Prostate gland (tissue), 2 donors: ENCODE results near the gene HMG20B.

Experiments
- POLR2A ChIP-seq: fragments of 450-650 bp; IDR thresholded peaks from one replicate; pipeline ENCODE4 v1.6.1; 2016; ENCODE audit warnings: antibody characterized with exemption, mild to moderate bottlenecking
- POLR2AphosphoS5 ChIP-seq: sonication (generic); formaldehyde crosslinking; IDR thresholded peaks from one replicate; pipeline ENCODE4 v1.6.1; 2017; ENCODE audit warnings: antibody characterized with exemption
- TF ChIP-seq, protein P1 (sequence below), 4 experiments: fragments of 200-600 bp in 2 of 4; fragments of 450-650 bp in 2 of 4; sonication (generic) in 2 of 4; IDR thresholded peaks; 1 replicate in 3 of 4; 2 replicates in 1 of 4; pipeline ENCODE4 v1.5.1; 2016 to 2019; ENCODE audit warnings: antibody characterized with exemption in 4 of 4, mild to moderate bottlenecking in 2 of 4, moderate library complexity in 2 of 4

- TF ChIP-seq, protein P1, sequence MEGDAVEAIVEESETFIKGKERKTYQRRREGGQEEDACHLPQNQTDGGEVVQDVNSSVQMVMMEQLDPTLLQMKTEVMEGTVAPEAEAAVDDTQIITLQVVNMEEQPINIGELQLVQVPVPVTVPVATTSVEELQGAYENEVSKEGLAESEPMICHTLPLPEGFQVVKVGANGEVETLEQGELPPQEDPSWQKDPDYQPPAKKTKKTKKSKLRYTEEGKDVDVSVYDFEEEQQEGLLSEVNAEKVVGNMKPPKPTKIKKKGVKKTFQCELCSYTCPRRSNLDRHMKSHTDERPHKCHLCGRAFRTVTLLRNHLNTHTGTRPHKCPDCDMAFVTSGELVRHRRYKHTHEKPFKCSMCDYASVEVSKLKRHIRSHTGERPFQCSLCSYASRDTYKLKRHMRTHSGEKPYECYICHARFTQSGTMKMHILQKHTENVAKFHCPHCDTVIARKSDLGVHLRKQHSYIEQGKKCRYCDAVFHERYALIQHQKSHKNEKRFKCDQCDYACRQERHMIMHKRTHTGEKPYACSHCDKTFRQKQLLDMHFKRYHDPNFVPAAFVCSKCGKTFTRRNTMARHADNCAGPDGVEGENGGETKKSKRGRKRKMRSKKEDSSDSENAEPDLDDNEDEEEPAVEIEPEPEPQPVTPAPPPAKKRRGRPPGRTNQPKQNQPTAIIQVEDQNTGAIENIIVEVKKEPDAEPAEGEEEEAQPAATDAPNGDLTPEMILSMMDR (IDR thresholded peaks at IDR 0.05): no peak
- TF ChIP-seq POLR2A: no peak
- TF ChIP-seq POLR2AphosphoS5: no peak
These were observed 30.5 kb downstream of the HMG20B start for GRCh38 chr19:3603121-3603811.
